Tibial nerve (tissue), 4 donors: Measurements from ENCODE around the gene RARB. TPM values are rescaled to one million over a fixed set of nuclear protein-coding genes. Genes with fewer than 3 reads are reported as not detected.
A peak's percentile ranks its signal among the peaks of the same experiment; 100 is the strongest.

Experiments
- DNase-seq, 2 donors: peaks; one replicate each; pipeline ENCODE4 v3.0.0-alpha.2; 2019; ENCODE audit warnings: low spot score in 2 of 2
- H3K27ac ChIP-seq, 4 donors: fragments of 200-600 bp; sonication (generic) in 3 of 4; one replicate each; pipeline ENCODE4 v1.5.1; 2017 to 2019; ENCODE audit warnings: mild to moderate bottlenecking in 1 of 4
- H3K27me3 ChIP-seq, 2 donors: fragments of 200-600 bp; sonication (generic) in 1 of 2; one replicate each; pipeline versions ENCODE4 v1.5.1 to v1.6.0; 2017 to 2019
- H3K36me3 ChIP-seq, 3 donors: fragments of 200-600 bp; sonication (generic); one replicate each; pipeline ENCODE4 v1.5.1; 2018 to 2019
- H3K4me1 ChIP-seq, 4 donors: fragments of 200-600 bp; sonication (generic) in 3 of 4; one replicate each; pipeline ENCODE4 v1.5.1; 2017 to 2019
- H3K4me3 ChIP-seq, 4 donors: fragments of 200-600 bp; sonication (generic) in 3 of 4; one replicate each; pipeline ENCODE4 v1.5.1; 2017 to 2019; ENCODE audit warnings: mild to moderate bottlenecking in 1 of 4, moderate library complexity in 1 of 4
- H3K9me3 ChIP-seq, 4 donors: fragments of 200-600 bp; sonication (generic) in 3 of 4; one replicate each; pipeline ENCODE4 v1.5.1; 2017 to 2019
- EP300 ChIP-seq, 2 donors: sonication (generic); formaldehyde crosslinking; IDR thresholded peaks; one replicate each; pipeline ENCODE4 v1.6.1; 2017; ENCODE audit warnings: antibody characterized with exemption in 2 of 2, mild to moderate bottlenecking in 1 of 2
- POLR2A ChIP-seq, 2 donors: fragments of 450-650 bp; IDR thresholded peaks; one replicate each; pipeline ENCODE4 v1.6.1; 2017; ENCODE audit warnings: antibody characterized with exemption in 2 of 2, mild to moderate bottlenecking in 2 of 2, moderate library complexity in 2 of 2
- WGBS, 2 donors: methylation state at CpG; one replicate each; pipeline ENCODE4 v1.1.5; 2018; 5-methylcytosine and 5-hydroxymethylcytosine counted together
- total RNA-seq, 4 donors: library from RNA; depleted of rRNA; stranded (reverse); fragments of >200 nt; gene quantifications; one replicate each; pipeline ENCODE4 v1.1.0, GENCODE V29; 2016
- TF ChIP-seq, protein P1 (sequence below), 5 experiments: fragments of 200-600 bp in 3 of 5; fragments of 450-650 bp in 2 of 5; sonication (generic) in 3 of 5; IDR thresholded peaks; one replicate each; pipeline ENCODE4 v1.5.1; 2016 to 2019; ENCODE audit warnings: antibody characterized with exemption in 5 of 5, mild to moderate bottlenecking in 3 of 5, moderate library complexity in 2 of 5

RARB gene
- total RNA-seq, 4 donors from 2014 or later: 9.3 to 22.6 (median 15.1) TPM

DNA sequence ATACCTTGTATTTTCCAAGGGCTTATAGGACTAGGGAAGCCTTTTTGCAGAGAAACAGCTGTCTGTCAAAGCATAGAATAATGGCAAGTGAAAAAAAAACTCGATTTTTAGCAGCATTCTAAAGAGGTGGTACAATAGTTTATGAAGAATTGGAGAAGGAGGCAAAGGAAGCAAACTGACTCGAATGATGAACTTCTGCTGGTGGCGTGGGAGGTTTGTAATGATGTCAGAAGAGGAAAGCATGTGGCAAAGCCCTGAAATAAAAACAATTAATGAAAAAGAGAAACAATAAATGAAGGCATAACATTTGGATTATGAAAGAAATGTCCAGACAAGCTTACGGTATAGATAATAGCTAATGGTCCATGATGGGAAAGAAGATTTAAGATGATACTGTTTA, 77.5 kb downstream of the RARB start:
- peaks cover 0 to 34% (median 6%) of the 10 kb centered on the region in 4 donors for H3K4me1 ChIP-seq
- no peak for DNase-seq
- H3K27me3 ChIP-seq: no peaks in the 10 kb centered on the region
- H3K9me3 ChIP-seq: no peaks in the 10 kb centered on the region
- no peak overlapping the region for H3K27ac ChIP-seq
- 79 to 81% methylated on average over 4 of the region's 4 CpGs for WGBS, 2 donors
- H3K36me3 ChIP-seq: peaks cover 0 to 23% (median 2%) of the 10 kb centered on the region in 3 donors
- TF ChIP-seq POLR2A (IDR thresholded peaks at IDR 0.05) (no peak), EP300 (IDR thresholded peaks at IDR 0.05) (no peak)
- TF ChIP-seq, protein P1, sequence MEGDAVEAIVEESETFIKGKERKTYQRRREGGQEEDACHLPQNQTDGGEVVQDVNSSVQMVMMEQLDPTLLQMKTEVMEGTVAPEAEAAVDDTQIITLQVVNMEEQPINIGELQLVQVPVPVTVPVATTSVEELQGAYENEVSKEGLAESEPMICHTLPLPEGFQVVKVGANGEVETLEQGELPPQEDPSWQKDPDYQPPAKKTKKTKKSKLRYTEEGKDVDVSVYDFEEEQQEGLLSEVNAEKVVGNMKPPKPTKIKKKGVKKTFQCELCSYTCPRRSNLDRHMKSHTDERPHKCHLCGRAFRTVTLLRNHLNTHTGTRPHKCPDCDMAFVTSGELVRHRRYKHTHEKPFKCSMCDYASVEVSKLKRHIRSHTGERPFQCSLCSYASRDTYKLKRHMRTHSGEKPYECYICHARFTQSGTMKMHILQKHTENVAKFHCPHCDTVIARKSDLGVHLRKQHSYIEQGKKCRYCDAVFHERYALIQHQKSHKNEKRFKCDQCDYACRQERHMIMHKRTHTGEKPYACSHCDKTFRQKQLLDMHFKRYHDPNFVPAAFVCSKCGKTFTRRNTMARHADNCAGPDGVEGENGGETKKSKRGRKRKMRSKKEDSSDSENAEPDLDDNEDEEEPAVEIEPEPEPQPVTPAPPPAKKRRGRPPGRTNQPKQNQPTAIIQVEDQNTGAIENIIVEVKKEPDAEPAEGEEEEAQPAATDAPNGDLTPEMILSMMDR (IDR thresholded peaks at IDR 0.05): no peak
- H3K4me3 ChIP-seq: no peak overlapping the region

DNA sequence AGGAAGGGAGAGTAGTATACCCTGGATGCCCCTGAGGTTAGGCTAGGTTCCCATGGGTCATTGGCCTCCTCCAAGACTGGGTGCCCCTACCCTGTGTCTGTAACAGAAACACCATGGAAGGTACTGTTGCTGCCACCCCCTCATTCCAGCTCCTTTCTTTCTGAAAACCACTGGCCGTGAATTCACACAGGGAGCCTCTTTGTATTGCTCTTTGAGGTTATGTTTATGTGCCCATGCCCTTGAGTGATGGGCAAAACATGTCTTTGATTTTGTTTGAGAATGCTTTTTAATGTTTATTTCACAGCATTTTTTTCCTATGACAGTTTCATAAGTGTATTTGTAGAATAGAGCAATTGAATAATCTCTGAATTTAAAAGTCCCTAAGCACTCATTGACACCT, 79.7 kb downstream of the RARB start:
- peak overlapping the region in 2 of 4 donors; percentile 61 to 83 for H3K27ac ChIP-seq
- 24 to 36% methylated on average over 1 of the region's 1 CpG for WGBS, 2 donors
- no peak overlapping the region for H3K4me3 ChIP-seq
- H3K4me1 ChIP-seq: peaks cover 0 to 34% (median 6%) of the 10 kb centered on the region in 4 donors
- TF ChIP-seq, protein P1 (IDR thresholded peaks at IDR 0.05): no peak
- TF ChIP-seq POLR2A (IDR thresholded peaks at IDR 0.05) (no peak), EP300 (IDR thresholded peaks at IDR 0.05) (no peak)
- no peaks in the 10 kb centered on the region for H3K27me3 ChIP-seq
- no peaks in the 10 kb centered on the region for H3K9me3 ChIP-seq
- no peak for DNase-seq
- peaks cover 0 to 10% (median 0%) of the 10 kb centered on the region in 3 donors for H3K36me3 ChIP-seq

- Histone ChIP-seq H3K27me3 (no peaks in the 10 kb centered on the region), H3K27ac (peak overlapping the region in 2 of 4 donors; percentile 61 to 83), H3K36me3 (peaks cover 0 to 4% (median 0%) of the 10 kb centered on the region in 3 donors), H3K9me3 (no peaks in the 10 kb centered on the region), H3K4me3 (no peak overlapping the region), H3K4me1 (peaks cover 0 to 35% (median 6%) of the 10 kb centered on the region in 4 donors)
- no peak for TF ChIP-seq EP300 (IDR thresholded peaks at IDR 0.05)
- no peak for TF ChIP-seq POLR2A (IDR thresholded peaks at IDR 0.05)
- no peak for DNase-seq
- WGBS, 2 donors: 16 to 18% methylated on average over 1 of the region's 1 CpG
These were observed 80.4 kb downstream of the RARB start for GRCh38 chr3:25508433-25508832.

DNA sequence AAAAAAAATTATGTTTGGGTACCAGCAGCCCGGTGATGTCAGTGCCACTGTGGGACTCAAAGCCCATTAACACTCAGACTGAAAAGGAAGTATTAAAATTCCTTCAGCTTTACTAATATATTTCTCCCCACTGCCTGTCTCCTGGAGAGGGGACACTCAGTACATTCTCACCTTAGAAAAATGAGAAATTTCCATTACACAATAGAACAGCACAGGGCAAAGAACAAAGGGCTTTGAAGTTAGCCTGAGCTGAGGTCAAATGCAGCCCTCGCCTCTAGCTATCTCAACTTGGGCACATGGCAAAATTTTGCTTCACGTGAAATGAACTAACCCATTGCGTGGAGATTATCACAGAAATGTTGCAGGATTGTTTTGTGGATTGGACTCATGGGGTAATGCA, 80.8 kb downstream of the RARB start:
- WGBS, 2 donors: 53 to 62% methylated on average over 4 of the region's 4 CpGs
- H3K9me3 ChIP-seq: no peaks in the 10 kb centered on the region
- H3K4me3 ChIP-seq: no peak overlapping the region
- peaks cover 0 to under 1% (median 0%) of the 10 kb centered on the region in 3 donors for H3K36me3 ChIP-seq
- no peak for DNase-seq
- peaks cover 0 to 39% (median 6%) of the 10 kb centered on the region in 4 donors for H3K4me1 ChIP-seq
- TF ChIP-seq EP300 (IDR thresholded peaks at IDR 0.05): peak in 1 of 2 donors; percentile 57
- TF ChIP-seq POLR2A (IDR thresholded peaks at IDR 0.05): no peak
- H3K27ac ChIP-seq: peak overlapping the region in 2 of 4 donors; percentile 38 to 83
- no peaks in the 10 kb centered on the region for H3K27me3 ChIP-seq

DNA sequence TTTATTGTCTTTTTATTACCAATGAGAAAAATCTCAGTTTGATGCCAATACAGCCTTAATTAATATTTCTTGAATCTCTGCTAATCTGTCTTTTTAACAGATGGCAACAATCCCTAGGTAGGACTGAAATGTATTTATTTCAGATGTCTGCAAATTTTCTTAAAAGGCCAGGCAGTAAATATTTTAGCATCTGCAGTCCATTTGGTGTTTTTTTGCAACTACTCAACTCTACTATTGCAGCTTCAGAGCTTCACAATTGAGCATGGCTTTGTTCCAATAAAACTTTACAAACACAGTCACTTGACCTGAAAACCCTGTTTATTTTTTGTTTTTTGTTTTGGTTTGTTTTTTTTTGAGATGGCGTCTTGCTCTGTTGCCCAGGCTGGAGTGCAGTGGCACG, 82.7 kb downstream of the RARB start:
- Histone ChIP-seq H3K27me3 (no peaks in the 10 kb centered on the region), H3K4me1 (peaks cover 0 to 44% (median 6%) of the 10 kb centered on the region in 4 donors), H3K27ac (no peak overlapping the region), H3K36me3 (no peaks in the 10 kb centered on the region), H3K4me3 (no peak overlapping the region), H3K9me3 (peaks cover 0 to 4% (median 0%) of the 10 kb centered on the region in 4 donors)
- DNase-seq: no peak
- no peak for TF ChIP-seq POLR2A (IDR thresholded peaks at IDR 0.05)
- TF ChIP-seq, protein P1 (IDR thresholded peaks at IDR 0.05): no peak
- TF ChIP-seq EP300 (IDR thresholded peaks at IDR 0.05): no peak
- 67 to 72% methylated on average over 2 of the region's 2 CpGs for WGBS, 2 donors

DNA sequence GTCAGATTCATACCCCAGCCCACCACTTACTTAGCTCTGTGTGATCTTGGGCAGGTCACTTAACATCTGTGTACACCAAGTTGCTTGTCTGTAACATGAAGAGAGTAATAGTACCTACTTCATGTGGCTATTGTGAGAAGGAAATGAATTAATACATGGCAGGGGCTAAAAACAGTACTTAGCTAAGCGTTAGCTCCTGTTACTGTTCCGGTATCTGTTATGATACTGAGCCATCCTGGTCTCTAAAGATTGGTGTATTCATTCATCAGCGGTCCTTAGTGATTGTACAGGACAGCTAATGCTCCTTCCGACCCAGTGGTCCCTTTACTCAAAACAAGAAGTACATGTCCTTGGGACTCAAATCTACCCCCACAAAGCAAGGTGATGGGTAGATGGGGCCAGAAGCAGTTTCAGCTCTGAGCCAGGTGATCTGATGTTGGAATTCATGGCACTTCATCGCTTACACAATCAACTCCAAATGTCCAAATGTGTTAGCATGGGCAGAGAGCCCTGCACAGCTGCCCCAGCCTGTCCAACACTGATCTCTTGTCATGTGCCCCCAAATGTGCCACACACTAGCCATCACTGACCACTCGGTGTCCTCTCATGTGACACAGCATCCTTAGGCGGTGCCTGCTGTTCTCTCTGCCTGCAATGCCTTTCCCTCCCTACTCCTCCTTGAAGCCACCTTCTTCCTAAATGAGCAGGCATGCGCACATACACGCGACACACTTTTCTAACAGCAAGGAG, 84.1 kb downstream of the RARB start:
- no peak for DNase-seq
- Histone ChIP-seq H3K36me3 (no peaks in the 10 kb centered on the region), H3K27me3 (no peaks in the 10 kb centered on the region), H3K4me3 (no peak overlapping the region), H3K27ac (no peak overlapping the region), H3K9me3 (peaks cover 0 to 4% (median 0%) of the 10 kb centered on the region in 4 donors), H3K4me1 (peaks cover 0 to 41% (median 6%) of the 10 kb centered on the region in 4 donors)
- TF ChIP-seq, protein P1 (IDR thresholded peaks at IDR 0.05): no peak
- TF ChIP-seq EP300 (IDR thresholded peaks at IDR 0.05): no peak
- TF ChIP-seq POLR2A (IDR thresholded peaks at IDR 0.05): no peak
- 96% methylated on average over 10 of the region's 10 CpGs for WGBS, 2 donors
